ENCODE data around the gene ZNF407.

The ZNF407 gene

DNA sequence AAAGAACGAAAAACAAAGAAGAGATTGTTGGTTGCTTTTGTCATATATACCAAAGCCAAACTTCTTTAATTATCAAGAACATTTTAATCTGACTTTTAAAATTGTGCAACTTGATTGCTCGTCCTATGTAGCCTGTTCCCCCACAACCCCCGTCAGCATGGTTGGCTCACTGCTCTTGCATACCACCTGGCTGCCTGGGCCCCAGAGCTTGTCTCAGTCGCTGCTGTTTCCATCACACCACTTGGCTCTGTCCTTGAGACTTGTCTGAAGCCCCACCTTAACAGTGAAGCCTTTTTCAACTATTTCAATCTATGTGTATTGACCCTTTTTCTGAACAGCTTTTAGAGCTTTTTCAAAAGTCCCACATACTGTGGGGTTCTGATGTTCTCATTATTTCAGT, 270.8 kb downstream of the ZNF407 start:
- no peak overlapping the region for H3K4me3 ChIP-seq (ENCODE audit: low read depth, low read length)

DNA sequence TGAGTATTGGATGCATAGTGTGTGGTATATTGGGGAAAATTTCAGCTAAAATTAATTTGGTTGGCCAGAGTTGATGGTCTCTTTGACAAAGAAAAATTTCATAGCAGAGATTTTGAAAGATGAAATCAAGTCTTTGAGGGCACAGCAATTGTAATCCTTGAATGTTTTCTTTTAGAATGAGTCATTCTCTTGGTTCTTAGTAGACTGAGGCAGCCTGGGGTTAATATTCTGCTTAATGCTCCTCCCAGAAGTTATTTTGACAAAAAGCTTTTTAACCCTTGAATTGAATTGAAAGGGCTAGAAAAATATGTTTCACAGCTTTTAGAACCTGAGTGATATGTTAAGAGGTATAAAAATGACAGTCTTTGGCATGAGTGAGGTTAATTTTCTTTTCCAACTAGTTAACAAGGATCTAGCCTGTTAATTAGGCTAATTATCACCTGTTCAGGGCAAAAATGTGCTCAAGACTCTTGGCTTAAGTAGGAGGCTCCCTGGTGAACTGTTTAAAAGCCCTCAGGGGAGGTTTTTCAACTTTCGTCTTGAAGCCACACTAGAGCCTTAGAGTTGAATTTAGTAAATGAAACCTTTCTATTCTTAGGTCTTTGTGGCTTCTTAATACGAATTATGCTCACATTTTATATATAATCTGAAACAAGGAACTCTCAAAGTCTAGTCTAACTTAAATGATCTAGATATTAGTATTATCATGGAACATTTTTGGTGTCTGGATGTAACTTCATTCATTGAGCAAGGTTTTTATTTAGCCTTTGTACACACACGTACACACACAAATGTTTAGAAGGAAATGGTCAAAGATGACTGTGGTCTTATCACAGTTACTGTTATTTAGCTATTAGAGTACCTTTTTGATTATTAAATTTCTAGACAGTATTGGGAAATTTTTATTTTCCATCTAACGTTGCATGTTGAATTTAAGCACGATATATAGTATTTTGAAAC, 272.5 kb downstream of the ZNF407 start:
- Histone ChIP-seq H3K36me3 (ENCODE audit: control insufficient read depth in 2 of 2, insufficient read depth in 1 of 2, low read length in 2 of 2) (no peaks in the 10 kb centered on the region), H3K4me3 (ENCODE audit: low read depth, low read length) (no peak overlapping the region), H3K27ac (ENCODE audit: extremely low read depth, low read depth, low read length) (no peak overlapping the region), H3K9me3 (ENCODE audit: control insufficient read depth, insufficient read depth, low read depth, low read length) (no peaks in the 10 kb centered on the region), H3K4me1 (ENCODE audit: control insufficient read depth, insufficient read depth, low read length) (peaks cover 22% of the 10 kb centered on the region)
- TF ChIP-seq, protein P1, sequence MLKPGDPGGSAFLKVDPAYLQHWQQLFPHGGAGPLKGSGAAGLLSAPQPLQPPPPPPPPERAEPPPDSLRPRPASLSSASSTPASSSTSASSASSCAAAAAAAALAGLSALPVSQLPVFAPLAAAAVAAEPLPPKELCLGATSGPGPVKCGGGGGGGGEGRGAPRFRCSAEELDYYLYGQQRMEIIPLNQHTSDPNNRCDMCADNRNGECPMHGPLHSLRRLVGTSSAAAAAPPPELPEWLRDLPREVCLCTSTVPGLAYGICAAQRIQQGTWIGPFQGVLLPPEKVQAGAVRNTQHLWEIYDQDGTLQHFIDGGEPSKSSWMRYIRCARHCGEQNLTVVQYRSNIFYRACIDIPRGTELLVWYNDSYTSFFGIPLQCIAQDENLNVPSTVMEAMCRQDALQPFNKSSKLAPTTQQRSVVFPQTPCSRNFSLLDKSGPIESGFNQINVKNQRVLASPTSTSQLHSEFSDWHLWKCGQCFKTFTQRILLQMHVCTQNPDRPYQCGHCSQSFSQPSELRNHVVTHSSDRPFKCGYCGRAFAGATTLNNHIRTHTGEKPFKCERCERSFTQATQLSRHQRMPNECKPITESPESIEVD (tag by site-specific recombination; IDR thresholded peaks at IDR 0.05), result 0 out of 2 replicates have a peak, but pooled peaks have one; percentile 9
- TF ChIP-seq, protein P2, sequence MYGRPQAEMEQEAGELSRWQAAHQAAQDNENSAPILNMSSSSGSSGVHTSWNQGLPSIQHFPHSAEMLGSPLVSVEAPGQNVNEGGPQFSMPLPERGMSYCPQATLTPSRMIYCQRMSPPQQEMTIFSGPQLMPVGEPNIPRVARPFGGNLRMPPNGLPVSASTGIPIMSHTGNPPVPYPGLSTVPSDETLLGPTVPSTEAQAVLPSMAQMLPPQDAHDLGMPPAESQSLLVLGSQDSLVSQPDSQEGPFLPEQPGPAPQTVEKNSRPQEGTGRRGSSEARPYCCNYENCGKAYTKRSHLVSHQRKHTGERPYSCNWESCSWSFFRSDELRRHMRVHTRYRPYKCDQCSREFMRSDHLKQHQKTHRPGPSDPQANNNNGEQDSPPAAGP (tag by site-specific recombination; IDR thresholded peaks at IDR 0.05), result no peak
- ChIA-PET CTCF (no interaction called here), POLR2A (no interaction called here)

More for the DNA sequence above, 270.8 kb downstream of the ZNF407 start:
- TF ChIP-seq ZNF629 (tag by site-specific recombination; IDR thresholded peaks at IDR 0.05) (no peak), ZNF664 (tag by site-specific recombination; IDR thresholded peaks at IDR 0.05) (no peak)
- no peak overlapping the region for H3K27ac ChIP-seq (ENCODE audit: extremely low read depth, low read depth, low read length)
- H3K9me3 ChIP-seq (ENCODE audit: control insufficient read depth, insufficient read depth, low read depth, low read length), result no peaks in the 10 kb centered on the region
- CTCF ChIA-PET, result no interaction called here
- POLR2A ChIA-PET, result no interaction called here
- peaks cover 14% of the 10 kb centered on the region for H3K4me1 ChIP-seq (ENCODE audit: control insufficient read depth, insufficient read depth, low read length)
- H3K36me3 ChIP-seq (ENCODE audit: control insufficient read depth in 2 of 2, insufficient read depth in 1 of 2, low read length in 2 of 2), result no peaks in the 10 kb centered on the region

DNA sequence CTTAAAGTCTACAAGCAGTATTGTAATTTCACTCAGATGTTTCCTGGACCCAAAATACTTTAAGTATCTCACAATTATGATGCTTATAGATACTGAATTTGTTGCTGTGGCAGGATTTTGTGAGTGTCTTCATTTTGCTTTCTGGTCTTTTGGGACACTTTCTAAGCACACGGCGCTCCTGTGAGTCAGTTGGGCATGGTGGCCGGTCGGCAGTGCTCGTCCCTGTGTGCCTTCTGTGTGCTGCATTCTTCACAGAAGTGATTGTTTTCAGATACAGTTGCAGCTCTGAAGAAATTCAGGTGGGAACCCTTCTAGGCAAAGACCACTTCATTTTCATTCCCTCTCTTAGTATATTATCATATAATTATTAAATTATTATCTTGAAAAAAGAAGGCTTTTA, 273.3 kb downstream of the ZNF407 start:
- Histone ChIP-seq H3K27ac (ENCODE audit: extremely low read depth, low read depth, low read length) (no peak overlapping the region), H3K36me3 (ENCODE audit: control insufficient read depth in 2 of 2, insufficient read depth in 1 of 2, low read length in 2 of 2) (no peaks in the 10 kb centered on the region), H3K9me3 (ENCODE audit: control insufficient read depth, insufficient read depth, low read depth, low read length) (no peaks in the 10 kb centered on the region), H3K4me1 (ENCODE audit: control insufficient read depth, insufficient read depth, low read length) (peaks cover 25% of the 10 kb centered on the region), H3K4me3 (ENCODE audit: low read depth, low read length) (no peak overlapping the region)
- ChIA-PET CTCF (no interaction called here), POLR2A (no interaction called here)
- no peak for TF ChIP-seq ZSCAN16 (tag by site-specific recombination; IDR thresholded peaks at IDR 0.05)
- no peak for TF ChIP-seq ZNF23 (tag by site-specific recombination; IDR thresholded peaks at IDR 0.05; ENCODE audit: borderline replicate concordance)
- TF ChIP-seq, protein P3, sequence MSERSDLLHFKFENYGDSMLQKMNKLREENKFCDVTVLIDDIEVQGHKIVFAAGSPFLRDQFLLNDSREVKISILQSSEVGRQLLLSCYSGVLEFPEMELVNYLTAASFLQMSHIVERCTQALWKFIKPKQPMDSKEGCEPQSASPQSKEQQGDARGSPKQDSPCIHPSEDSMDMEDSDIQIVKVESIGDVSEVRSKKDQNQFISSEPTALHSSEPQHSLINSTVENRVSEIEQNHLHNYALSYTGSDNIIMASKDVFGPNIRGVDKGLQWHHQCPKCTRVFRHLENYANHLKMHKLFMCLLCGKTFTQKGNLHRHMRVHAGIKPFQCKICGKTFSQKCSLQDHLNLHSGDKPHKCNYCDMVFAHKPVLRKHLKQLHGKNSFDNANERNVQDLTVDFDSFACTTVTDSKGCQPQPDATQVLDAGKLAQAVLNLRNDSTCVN (tag by site-specific recombination; optimal IDR thresholded peaks at IDR 0.05), result no peak

DNA sequence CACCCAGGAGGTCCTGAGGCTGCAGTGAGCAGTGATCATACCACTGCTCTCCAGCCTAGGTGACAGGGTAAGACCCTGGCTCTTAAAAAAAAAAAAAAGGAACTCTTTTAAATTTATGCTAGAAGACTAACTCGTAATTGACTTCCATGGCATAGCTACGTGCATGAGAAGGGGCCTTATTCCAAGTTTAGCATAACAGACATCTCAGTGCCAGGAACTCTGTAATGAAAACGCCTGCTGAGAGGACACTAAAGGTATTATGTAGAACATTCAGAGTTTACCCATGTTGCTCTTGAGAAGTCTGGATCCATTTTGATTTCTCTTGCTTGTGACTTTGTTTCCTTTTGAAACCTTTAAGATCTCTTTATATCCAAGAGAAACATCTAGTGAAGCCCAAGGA, 276.0 kb downstream of the ZNF407 start:
- Histone ChIP-seq H3K9me3 (ENCODE audit: control insufficient read depth, insufficient read depth, low read depth, low read length) (no peaks in the 10 kb centered on the region), H3K27ac (ENCODE audit: extremely low read depth, low read depth, low read length) (no peak overlapping the region), H3K36me3 (ENCODE audit: control insufficient read depth in 2 of 2, insufficient read depth in 1 of 2, low read length in 2 of 2) (no peaks in the 10 kb centered on the region), H3K4me3 (ENCODE audit: low read depth, low read length) (no peak overlapping the region), H3K4me1 (ENCODE audit: control insufficient read depth, insufficient read depth, low read length) (peaks cover 25% of the 10 kb centered on the region)
- POLR2A ChIA-PET, result no interaction called here
- TF ChIP-seq ZNF140 (tag by site-specific recombination; IDR thresholded peaks at IDR 0.05) (no peak), ZNF274 (IDR thresholded peaks at IDR 0.05; ENCODE audit: low read length) (no peak), ZNF274 (tag by site-specific recombination; IDR thresholded peaks at IDR 0.05; ENCODE audit: borderline replicate concordance) (no peak), ZNF670 (tag by site-specific recombination; IDR thresholded peaks at IDR 0.05; ENCODE audit: low read depth) (no peak), ZNF610 (tag by site-specific recombination; IDR thresholded peaks at IDR 0.05; ENCODE audit: borderline replicate concordance) (no peak), KLF9 (tag by site-specific recombination; IDR thresholded peaks at IDR 0.05; ENCODE audit: low read depth) (no peak), ZNF521 (tag by site-specific recombination; IDR thresholded peaks at IDR 0.05) (no peak), ZNF10 (tag by site-specific recombination; IDR thresholded peaks at IDR 0.05) (no peak), SCRT1 (tag by site-specific recombination; IDR thresholded peaks at IDR 0.05; ENCODE audit: borderline replicate concordance) (no peak), ZSCAN23 (tag by site-specific recombination; IDR thresholded peaks at IDR 0.05) (no peak), ZNF114 (tag by site-specific recombination; IDR thresholded peaks at IDR 0.05) (no peak), ZNF776 (tag by site-specific recombination; IDR thresholded peaks at IDR 0.05; ENCODE audit: borderline replicate concordance) (no peak), ZNF658 (tag by site-specific recombination; IDR thresholded peaks at IDR 0.05) (no peak)
- TF ChIP-seq, protein P4, sequence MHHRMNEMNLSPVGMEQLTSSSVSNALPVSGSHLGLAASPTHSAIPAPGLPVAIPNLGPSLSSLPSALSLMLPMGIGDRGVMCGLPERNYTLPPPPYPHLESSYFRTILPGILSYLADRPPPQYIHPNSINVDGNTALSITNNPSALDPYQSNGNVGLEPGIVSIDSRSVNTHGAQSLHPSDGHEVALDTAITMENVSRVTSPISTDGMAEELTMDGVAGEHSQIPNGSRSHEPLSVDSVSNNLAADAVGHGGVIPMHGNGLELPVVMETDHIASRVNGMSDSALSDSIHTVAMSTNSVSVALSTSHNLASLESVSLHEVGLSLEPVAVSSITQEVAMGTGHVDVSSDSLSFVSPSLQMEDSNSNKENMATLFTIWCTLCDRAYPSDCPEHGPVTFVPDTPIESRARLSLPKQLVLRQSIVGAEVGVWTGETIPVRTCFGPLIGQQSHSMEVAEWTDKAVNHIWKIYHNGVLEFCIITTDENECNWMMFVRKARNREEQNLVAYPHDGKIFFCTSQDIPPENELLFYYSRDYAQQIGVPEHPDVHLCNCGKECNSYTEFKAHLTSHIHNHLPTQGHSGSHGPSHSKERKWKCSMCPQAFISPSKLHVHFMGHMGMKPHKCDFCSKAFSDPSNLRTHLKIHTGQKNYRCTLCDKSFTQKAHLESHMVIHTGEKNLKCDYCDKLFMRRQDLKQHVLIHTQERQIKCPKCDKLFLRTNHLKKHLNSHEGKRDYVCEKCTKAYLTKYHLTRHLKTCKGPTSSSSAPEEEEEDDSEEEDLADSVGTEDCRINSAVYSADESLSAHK (tag by site-specific recombination; IDR thresholded peaks at IDR 0.05), result no peak
- CTCF ChIA-PET, result no interaction called here

All from HEK293 (cell line).